Fibroblast of villous mesenchyme (primary cell): ENCODE measurements around the gene CALY. TPM values are rescaled to one million over a fixed set of nuclear protein-coding genes. Genes with fewer than 3 reads are reported as not detected.

ENCODE experiments used
- DNase-seq: peaks from one replicate; pipeline ENCODE4 v3.0.0-alpha.2; 2010; ENCODE audit warnings: low read depth
- H3K4me3 ChIP-seq: 2 replicates; pipeline ENCODE4 v1.5.1; 2011; ENCODE audit warnings: low read depth, mild to moderate bottlenecking, low read length
- CTCF ChIP-seq: IDR thresholded peaks from 2 replicates; pipeline ENCODE4 v1.5.1; 2012; ENCODE audit warnings: low read depth, mild to moderate bottlenecking, low read length; ENCODE audit not compliant: insufficient read depth
- total RNA-seq: library from RNA; depleted of rRNA; stranded (reverse); fragments of >200 nt; gene quantifications from 2 replicates; pipeline ENCODE4 v1.2.3, GENCODE V29; 2012

Gene CALY
- total RNA-seq, 1 donor: not detected

- TF ChIP-seq CTCF: no peak
- H3K4me3 ChIP-seq: no peak overlapping the region
- no peak for DNase-seq
Observed at GRCh38 chr10:133344236-133344635, 7.5 kb upstream of the CALY start.

- DNase-seq: no peak
- no peak for TF ChIP-seq CTCF
- H3K4me3 ChIP-seq: no peak overlapping the region
Observed at GRCh38 chr10:133343558-133343957, 6.9 kb upstream of the CALY start.

- no peak overlapping the region for H3K4me3 ChIP-seq
- no peak for DNase-seq
- TF ChIP-seq CTCF: no peak
Observed at GRCh38 chr10:133342942-133343341, 6.2 kb upstream of the CALY start.

- no peak overlapping the region for H3K4me3 ChIP-seq
- DNase-seq: no peak
- TF ChIP-seq CTCF: no peak
Observed at GRCh38 chr10:133341983-133342382, 5.3 kb upstream of the CALY start.

- DNase-seq: no peak
- no peak overlapping the region for H3K4me3 ChIP-seq
- no peak for TF ChIP-seq CTCF
Observed at GRCh38 chr10:133339708-133340380, 3.1 kb upstream of the CALY start.

- H3K4me3 ChIP-seq: no peak overlapping the region
- no peak for TF ChIP-seq CTCF
- DNase-seq: no peak
Observed at GRCh38 chr10:133338080-133339071, 1.7 kb upstream of the CALY start.
